Measurements from ENCODE around the gene SNRK.

DNA sequence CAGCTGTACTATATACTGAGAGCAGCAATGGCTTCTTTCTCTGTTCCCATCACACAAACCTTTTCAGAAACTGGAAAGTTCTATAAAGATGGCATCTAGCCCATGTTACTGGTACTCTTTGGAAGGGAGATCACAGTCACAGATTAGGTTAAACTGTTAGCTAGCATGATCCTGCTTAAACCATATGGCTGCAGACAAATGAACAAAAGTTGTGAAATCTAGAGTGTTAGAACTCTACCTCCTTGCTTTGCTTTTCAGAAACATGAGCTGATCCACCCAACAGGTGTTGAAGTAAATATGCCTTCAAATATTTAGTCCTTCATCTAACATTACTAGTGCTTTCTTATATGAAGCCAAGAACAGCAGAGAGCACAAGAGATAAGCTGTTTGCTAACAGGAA is 102.6 kb downstream of the SNRK start:
- TF ChIP-seq, protein P1, sequence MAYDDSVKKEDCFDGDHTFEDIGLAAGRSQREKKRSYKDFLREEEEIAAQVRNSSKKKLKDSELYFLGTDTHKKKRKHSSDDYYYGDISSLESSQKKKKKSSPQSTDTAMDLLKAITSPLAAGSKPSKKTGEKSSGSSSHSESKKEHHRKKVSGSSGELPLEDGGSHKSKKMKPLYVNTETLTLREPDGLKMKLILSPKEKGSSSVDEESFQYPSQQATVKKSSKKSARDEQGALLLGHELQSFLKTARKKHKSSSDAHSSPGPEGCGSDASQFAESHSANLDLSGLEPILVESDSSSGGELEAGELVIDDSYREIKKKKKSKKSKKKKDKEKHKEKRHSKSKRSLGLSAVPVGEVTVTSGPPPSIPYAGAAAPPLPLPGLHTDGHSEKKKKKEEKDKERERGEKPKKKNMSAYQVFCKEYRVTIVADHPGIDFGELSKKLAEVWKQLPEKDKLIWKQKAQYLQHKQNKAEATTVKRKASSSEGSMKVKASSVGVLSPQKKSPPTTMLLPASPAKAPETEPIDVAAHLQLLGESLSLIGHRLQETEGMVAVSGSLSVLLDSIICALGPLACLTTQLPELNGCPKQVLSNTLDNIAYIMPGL (CRISPR knock-in tag; IDR thresholded peaks at IDR 0.05), result no peak
- TF ChIP-seq, protein P2, sequence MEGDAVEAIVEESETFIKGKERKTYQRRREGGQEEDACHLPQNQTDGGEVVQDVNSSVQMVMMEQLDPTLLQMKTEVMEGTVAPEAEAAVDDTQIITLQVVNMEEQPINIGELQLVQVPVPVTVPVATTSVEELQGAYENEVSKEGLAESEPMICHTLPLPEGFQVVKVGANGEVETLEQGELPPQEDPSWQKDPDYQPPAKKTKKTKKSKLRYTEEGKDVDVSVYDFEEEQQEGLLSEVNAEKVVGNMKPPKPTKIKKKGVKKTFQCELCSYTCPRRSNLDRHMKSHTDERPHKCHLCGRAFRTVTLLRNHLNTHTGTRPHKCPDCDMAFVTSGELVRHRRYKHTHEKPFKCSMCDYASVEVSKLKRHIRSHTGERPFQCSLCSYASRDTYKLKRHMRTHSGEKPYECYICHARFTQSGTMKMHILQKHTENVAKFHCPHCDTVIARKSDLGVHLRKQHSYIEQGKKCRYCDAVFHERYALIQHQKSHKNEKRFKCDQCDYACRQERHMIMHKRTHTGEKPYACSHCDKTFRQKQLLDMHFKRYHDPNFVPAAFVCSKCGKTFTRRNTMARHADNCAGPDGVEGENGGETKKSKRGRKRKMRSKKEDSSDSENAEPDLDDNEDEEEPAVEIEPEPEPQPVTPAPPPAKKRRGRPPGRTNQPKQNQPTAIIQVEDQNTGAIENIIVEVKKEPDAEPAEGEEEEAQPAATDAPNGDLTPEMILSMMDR (IDR thresholded peaks at IDR 0.05), result no peak

Data from WTC11 (cell line).